ENCODE data around the gene TACC3.
A peak's percentile ranks its signal among the peaks of the same experiment; 100 is the strongest.
"Not testable (repeated sequence)": the region's sequence is repeated elsewhere in the genome, so short reads cannot be mapped to it uniquely, and the experiment has no call there.

The TACC3 gene

GRCh38 chr4:1721003-1721665 lies at the start of gene TACC3, which contains the start of gene TMEM129:
Gene TACC3 (plus strand): TSS chr4:1721521. CDS start chr4:1723422, 1,901 bp downstream.
Gene TMEM129 (minus strand): TSS chr4:1721323. CDS start chr4:1720837, 486 bp downstream.
- peak; percentile 98 for DNase-seq

GRCh38 chr4:1673671-1674070 lies 47.6 kb upstream of the TACC3 start:
- no peak for DNase-seq

GRCh38 chr4:1674682-1675081 lies 46.6 kb upstream of the TACC3 start:
- DNase-seq: no peak

- DNase-seq: no peak
These were observed 46.1 kb upstream of the TACC3 start for GRCh38 chr4:1675136-1675801.

GRCh38 chr4:1675802-1676137 lies 45.6 kb upstream of the TACC3 start:
- no peak for DNase-seq

GRCh38 chr4:1676605-1677525 lies 44.5 kb upstream of the TACC3 start:
- DNase-seq: no peak

GRCh38 chr4:1678244-1678643 lies 43.1 kb upstream of the TACC3 start:
- DNase-seq: no peak

GRCh38 chr4:1682860-1683259 lies 38.5 kb upstream of the TACC3 start:
- no peak for DNase-seq

- no peak for DNase-seq
These were observed 38.0 kb upstream of the TACC3 start for GRCh38 chr4:1683261-1683735.

- DNase-seq: peak; percentile 44
These were observed 37.4 kb upstream of the TACC3 start, which contains the start of gene FAM53A for GRCh38 chr4:1683736-1684505. Gene FAM53A (minus strand): TSS chr4:1684313. CDS start chr4:1668741, 15,572 bp downstream.

- peak; percentile 98 for DNase-seq
These were observed 36.7 kb upstream of the TACC3 start for GRCh38 chr4:1684506-1685234.

- no peak for DNase-seq
These were observed 35.8 kb upstream of the TACC3 start for GRCh38 chr4:1685235-1686150.

- DNase-seq: no peak
These were observed 34.8 kb upstream of the TACC3 start for GRCh38 chr4:1686440-1687036.

- no peak for DNase-seq
These were observed 30.6 kb upstream of the TACC3 start for GRCh38 chr4:1690698-1691097.

GRCh38 chr4:1691737-1692373 lies 29.5 kb upstream of the TACC3 start:
- DNase-seq: no peak

GRCh38 chr4:1693131-1693896 lies 28.0 kb upstream of the TACC3 start:
- peak; percentile 88 for DNase-seq

GRCh38 chr4:1695913-1696312 lies 25.4 kb upstream of the TACC3 start:
- no peak for DNase-seq

- not testable (repeated sequence) for DNase-seq
These were observed 19.6 kb upstream of the TACC3 start for GRCh38 chr4:1701671-1702070.

- DNase-seq: no peak
These were observed 17.5 kb upstream of the TACC3 start for GRCh38 chr4:1703867-1704266.
